ENCODE results near the gene DSC1. TPM values are rescaled to one million over a fixed set of nuclear protein-coding genes. Genes with fewer than 3 reads are reported as not detected.

The DSC1 gene
- total and polyA plus RNA-seq, 2 of the 8 experiments (the other 6 are each of a cell fraction or from before 2014, with no cell fraction given), result 0.02 TPM; not detected in 1

GRCh38 chr18:31116853-31117595, 45.6 kb downstream of the DSC1 start:
- no peaks in the 10 kb centered on the region for H3K36me3 ChIP-seq (ENCODE audit: control insufficient read depth in 2 of 4, insufficient read depth in 4 of 4, low read length in 3 of 4)
- CTCF ChIA-PET (ENCODE audit: partially characterized antibody), result no interaction called here
- no peak overlapping the region for H2BK12ac ChIP-seq (ENCODE audit: low read depth, low read length)
- H3K9me3 ChIP-seq (ENCODE audit: insufficient read depth in 2 of 2, low read depth in 1 of 2, low read length in 1 of 2), result no peaks in the 10 kb centered on the region
- no peaks in the 10 kb centered on the region for H3K27me3 ChIP-seq (replicated peaks in 1 of 4; ENCODE audit: control insufficient read depth in 3 of 4, extremely low read depth in 1 of 4, insufficient read depth in 3 of 4, low read length in 3 of 4)
- no peak overlapping the region for H3K4me2 ChIP-seq (ENCODE audit: insufficient read depth in 1 of 2, low read depth in 2 of 2, low read length in 2 of 2)
- H4K5ac ChIP-seq (ENCODE audit: insufficient read length, low read depth, low read length), result no peak overlapping the region
- no peak overlapping the region for H3K4me3 ChIP-seq (ENCODE audit: extremely low read depth in 1 of 4, insufficient read depth in 2 of 4, low read depth in 3 of 4, low read length in 4 of 4)
- H2BK120ac ChIP-seq (replicated peaks; ENCODE audit: low read depth, low read length), result no peak overlapping the region
- H3K79me1 ChIP-seq (ENCODE audit: low read depth, low read length), result no peaks in the 10 kb centered on the region
- no peak overlapping the region for H3K18ac ChIP-seq (ENCODE audit: extremely low read depth, low read length)
- no peak overlapping the region for H3K23ac ChIP-seq (ENCODE audit: insufficient read length)
- H4K20me1 ChIP-seq (replicated peaks in 1 of 2; ENCODE audit: control insufficient read depth in 1 of 2, insufficient read depth in 2 of 2, low read length in 2 of 2), result no peaks in the 10 kb centered on the region
- H2AFZ ChIP-seq (ENCODE audit: low read length), result no peak overlapping the region
- WGBS, 2 experiments (ENCODE audit: extremely low coverage in 1 of 2, insufficient coverage in 1 of 2, insufficient read length in 1 of 2, insufficient replicate concordance in 2 of 2, low coverage in 1 of 2, low lambda C conversion rate in 2 of 2, missing lambda C conversion rate in 1 of 2), result 82% methylated on average over 2 of the region's 2 CpGs; no CpG with 5 or more reads in 1 of the 2 experiments
- DNase-seq (ENCODE audit: low read depth in 1 of 2, low spot score in 2 of 2) (no peak), FAIRE-seq (no peak)
- no peak overlapping the region for H4K8ac ChIP-seq (ENCODE audit: extremely low read depth, insufficient read depth, low read length)
- POLR2A ChIA-PET (ENCODE audit: partially characterized antibody), result no interaction called here
- no peaks in the 10 kb centered on the region for H3K23me2 ChIP-seq (ENCODE audit: low read depth, low read length)
- H3K9ac ChIP-seq (replicated peaks in 1 of 4; ENCODE audit: extremely low read depth in 1 of 4, low read depth in 3 of 4, low read length in 3 of 4), result no peak overlapping the region
- H3K27ac ChIP-seq (ENCODE audit: low read depth, low read length), result no peak overlapping the region
- H3K56ac ChIP-seq (replicated peaks; ENCODE audit: insufficient read length, low read depth, low read length), result no peak overlapping the region
- H3K4ac ChIP-seq (replicated peaks; ENCODE audit: insufficient read length, low read depth, low read length), result no peak overlapping the region
- H3K79me2 ChIP-seq (ENCODE audit: control insufficient read depth in 1 of 2, insufficient read depth in 2 of 2, low read length in 2 of 2), result no peaks in the 10 kb centered on the region
- no peak overlapping the region for H2AK5ac ChIP-seq (ENCODE audit: low read depth, low read length)
- H4K91ac ChIP-seq (replicated peaks; ENCODE audit: insufficient read length, low read length), result no peak overlapping the region
- no peak overlapping the region for H2BK5ac ChIP-seq (ENCODE audit: low read depth, low read length)
- no peak overlapping the region for H2BK15ac ChIP-seq (ENCODE audit: low read length)
- peaks cover 0 to 5% (median 0%) of the 10 kb centered on the region in 4 experiments; a peak in 1 of 7 replicates for H3K4me1 ChIP-seq (replicated peaks in 1 of 4; ENCODE audit: control insufficient read depth in 3 of 4, insufficient read depth in 4 of 4, low read length in 3 of 4)
- H3K14ac ChIP-seq (ENCODE audit: insufficient read length), result no peak overlapping the region
- no peak overlapping the region for H2BK20ac ChIP-seq (ENCODE audit: low read length)
- TF ChIP-seq SRF (IDR thresholded peaks at IDR 0.05; ENCODE audit: low read depth, low read length) (no peak), TAF7 (optimal IDR thresholded peaks at IDR 0.05; ENCODE audit: borderline replicate concordance, low read depth, low read length) (no peak), NANOG (IDR thresholded peaks at IDR 0.05; ENCODE audit: insufficient read depth, low read depth, low read length, poor library complexity, severe bottlenecking) (no peak), KDM4A (IDR thresholded peaks at IDR 0.05; ENCODE audit: low read depth, low read length, severe bottlenecking) (no peak), SAP30 (IDR thresholded peaks at IDR 0.05; ENCODE audit: insufficient read depth, insufficient replicate concordance, low read length) (no peak), SIRT6 (IDR thresholded peaks at IDR 0.05; ENCODE audit: low read length) (no peak), PHF8 (conservative IDR thresholded peaks at IDR 0.05; ENCODE audit: low read depth, low read length) (no peak), SUZ12 (IDR thresholded peaks at IDR 0.05; ENCODE audit: low read length) (no peak), NRF1 (IDR thresholded peaks at IDR 0.05; ENCODE audit: low read depth, low read length) (no peak)
- TF ChIP-seq, protein P1, sequence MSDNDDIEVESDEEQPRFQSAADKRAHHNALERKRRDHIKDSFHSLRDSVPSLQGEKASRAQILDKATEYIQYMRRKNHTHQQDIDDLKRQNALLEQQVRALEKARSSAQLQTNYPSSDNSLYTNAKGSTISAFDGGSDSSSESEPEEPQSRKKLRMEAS (IDR thresholded peaks at IDR 0.05), result no peak
- TF ChIP-seq, protein P2, sequence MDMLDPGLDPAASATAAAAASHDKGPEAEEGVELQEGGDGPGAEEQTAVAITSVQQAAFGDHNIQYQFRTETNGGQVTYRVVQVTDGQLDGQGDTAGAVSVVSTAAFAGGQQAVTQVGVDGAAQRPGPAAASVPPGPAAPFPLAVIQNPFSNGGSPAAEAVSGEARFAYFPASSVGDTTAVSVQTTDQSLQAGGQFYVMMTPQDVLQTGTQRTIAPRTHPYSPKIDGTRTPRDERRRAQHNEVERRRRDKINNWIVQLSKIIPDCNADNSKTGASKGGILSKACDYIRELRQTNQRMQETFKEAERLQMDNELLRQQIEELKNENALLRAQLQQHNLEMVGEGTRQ (IDR thresholded peaks at IDR 0.05; ENCODE audit: low read length), result no peak
